Neural progenitor cell (in vitro differentiated cells): Measurements from ENCODE around the gene AMZ2. TPM values are rescaled to one million over a fixed set of nuclear protein-coding genes. Genes with fewer than 3 reads are reported as not detected.
"Not testable (repeated sequence)": the region's sequence is repeated elsewhere in the genome, so short reads cannot be mapped to it uniquely, and the experiment has no call there.

Experiments used
- DNase-seq: peaks from one replicate; pipeline ENCODE4 v3.0.0-alpha.2; 2016; ENCODE audit warnings: low spot score
- H2AFZ ChIP-seq: fragments of 200-600 bp; sonication (generic); replicated peaks from 2 replicates; pipeline ENCODE4 v1.6.1; 2016; ENCODE audit warnings: antibody characterized with exemption
- H3F3A ChIP-seq: fragments of 200-600 bp; sonication (generic); 2 replicates; pipeline ENCODE4 v1.6.1; 2016; ENCODE audit warnings: antibody characterized with exemption, low read depth
- H3K27ac ChIP-seq: fragments of 200-600 bp; sonication (generic); 2 replicates; pipeline ENCODE4 v1.5.1; 2016; ENCODE audit warnings: mild to moderate bottlenecking
- H3K27me3 ChIP-seq: fragments of 200-600 bp; sonication (generic); 2 replicates; pipeline ENCODE4 v1.6.1; 2016; ENCODE audit warnings: mild to moderate bottlenecking, moderate library complexity
- H3K36me3 ChIP-seq: fragments of 200-600 bp; sonication (generic); 2 replicates; pipeline ENCODE4 v1.5.1; 2016
- H3K4me1 ChIP-seq: fragments of 200-600 bp; sonication (generic); 2 replicates; pipeline ENCODE4 v1.6.1; 2016; ENCODE audit warnings: mixed run types
- H3K4me2 ChIP-seq: fragments of 200-600 bp; sonication (generic); 2 replicates; pipeline ENCODE4 v1.6.1; 2016
- H3K4me3 ChIP-seq: fragments of 200-600 bp; sonication (generic); 2 replicates; pipeline ENCODE4 v1.5.1; 2016
- H3K79me2 ChIP-seq: fragments of 200-600 bp; sonication (generic); 2 replicates; pipeline ENCODE4 v1.6.1; 2016; ENCODE audit warnings: low read depth
- H3K9ac ChIP-seq: fragments of 200-600 bp; sonication (generic); 2 replicates; pipeline ENCODE4 v1.6.1; 2016
- H3K9me3 ChIP-seq: fragments of 200-600 bp; sonication (generic); 2 replicates; pipeline ENCODE4 v1.5.1; 2016; ENCODE audit warnings: low read depth
- H4K20me1 ChIP-seq: fragments of 200-600 bp; sonication (generic); 2 replicates; pipeline ENCODE4 v1.6.1; 2016; ENCODE audit warnings: low read depth
- H3K27ac Mint-ChIP-seq: 3 replicates; pipeline ENCODE4 v1.8.0; 2021; ENCODE audit warnings: mixed read lengths
- H3K27me3 Mint-ChIP-seq: 2 replicates; pipeline ENCODE4 v1.8.0; 2022; ENCODE audit warnings: low read depth, mild to moderate bottlenecking, inconsistent platforms, moderate library complexity, mixed read lengths; ENCODE audit not compliant: insufficient read depth
- H3K36me3 Mint-ChIP-seq: 3 replicates; pipeline ENCODE4 v1.8.0; 2021; ENCODE audit warnings: mixed read lengths
- H3K4me1 Mint-ChIP-seq: 3 replicates; pipeline ENCODE4 v1.8.0; 2021; ENCODE audit warnings: mixed read lengths
- H3K4me3 Mint-ChIP-seq: 3 replicates; pipeline ENCODE4 v1.8.0; 2021; ENCODE audit warnings: mild to moderate bottlenecking, moderate library complexity, mixed read lengths
- H3K9me3 Mint-ChIP-seq: 3 replicates; pipeline ENCODE4 v1.8.0; 2020; ENCODE audit warnings: mixed read lengths
- EZH2 ChIP-seq: fragments of 200-600 bp; sonication (generic); IDR thresholded peaks from 2 replicates; pipeline ENCODE4 v1.6.1; 2017; ENCODE audit warnings: antibody characterized with exemption, mild to moderate bottlenecking, moderate library complexity
- EZH2phosphoT487 ChIP-seq: fragments of 200-600 bp; sonication (generic); IDR thresholded peaks from 2 replicates; pipeline ENCODE4 v1.6.1; 2017; ENCODE audit warnings: antibody characterized with exemption
- total RNA-seq: library from RNA; depleted of rRNA; stranded (reverse); fragments of >200 nt; gene quantifications from 2 replicates; pipeline ENCODE4 v1.2.3, GENCODE V29; 2015; ENCODE audit warnings: low replicate concordance
- TF ChIP-seq, protein P1 (sequence below): fragments of 200-600 bp; sonication (generic); IDR thresholded peaks from 2 replicates; pipeline ENCODE4 v1.5.1; 2017; ENCODE audit warnings: antibody characterized with exemption, mild to moderate bottlenecking

AMZ2 gene
- total RNA-seq, 1 donor from 2014 or later, result 150 TPM

DNA sequence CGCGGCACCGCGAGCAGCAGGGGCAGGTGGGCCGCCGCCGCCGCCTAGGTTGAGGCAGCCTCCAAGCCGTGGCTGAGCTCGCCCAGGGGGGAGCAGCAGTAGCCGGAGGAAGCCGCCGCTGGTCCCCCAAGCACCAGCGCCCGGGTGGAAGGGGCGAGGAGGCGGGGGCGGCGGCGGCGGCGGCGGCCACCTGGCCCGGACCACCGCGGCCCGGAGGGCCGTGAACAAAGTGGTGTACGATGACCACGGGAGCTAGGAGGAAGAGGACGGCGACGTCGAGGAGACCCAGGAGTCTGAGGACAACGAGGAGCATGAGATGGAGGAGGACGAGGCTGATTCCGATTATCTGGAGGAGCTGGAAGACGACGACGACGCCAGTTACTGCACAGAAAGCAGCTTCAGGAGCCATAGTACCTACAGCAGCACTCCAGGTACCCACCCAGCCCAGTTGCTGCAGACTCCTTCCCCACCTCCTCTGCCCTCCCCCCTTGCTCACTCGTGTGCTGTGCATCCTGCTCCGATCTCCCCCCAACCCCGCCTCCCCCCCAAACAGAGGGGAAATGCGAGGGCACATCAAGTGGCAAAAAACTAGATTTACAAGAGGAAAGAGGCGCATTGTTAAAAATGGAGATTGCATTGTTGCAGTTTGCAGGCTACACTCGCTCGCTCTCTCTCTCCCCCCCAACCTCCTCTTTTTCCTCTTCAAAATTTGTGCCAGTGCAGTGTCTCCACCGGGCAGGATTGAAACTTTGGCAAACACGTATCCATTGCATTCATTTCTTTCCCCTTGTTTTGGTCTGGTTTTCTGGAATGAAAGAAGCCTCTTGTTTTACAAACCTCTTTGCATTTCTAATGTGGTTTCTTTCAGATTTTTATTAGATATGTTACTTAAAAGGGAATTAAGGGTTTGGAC, 41.8 kb upstream of the AMZ2 start:
- peaks cover 14% of the 10 kb centered on the region for H3K79me2 ChIP-seq
- peak overlapping the region; percentile 93 for H3K4me3 Mint-ChIP-seq
- peak overlapping the region; percentile 99 for H3K4me2 ChIP-seq
- TF ChIP-seq, protein P1, sequence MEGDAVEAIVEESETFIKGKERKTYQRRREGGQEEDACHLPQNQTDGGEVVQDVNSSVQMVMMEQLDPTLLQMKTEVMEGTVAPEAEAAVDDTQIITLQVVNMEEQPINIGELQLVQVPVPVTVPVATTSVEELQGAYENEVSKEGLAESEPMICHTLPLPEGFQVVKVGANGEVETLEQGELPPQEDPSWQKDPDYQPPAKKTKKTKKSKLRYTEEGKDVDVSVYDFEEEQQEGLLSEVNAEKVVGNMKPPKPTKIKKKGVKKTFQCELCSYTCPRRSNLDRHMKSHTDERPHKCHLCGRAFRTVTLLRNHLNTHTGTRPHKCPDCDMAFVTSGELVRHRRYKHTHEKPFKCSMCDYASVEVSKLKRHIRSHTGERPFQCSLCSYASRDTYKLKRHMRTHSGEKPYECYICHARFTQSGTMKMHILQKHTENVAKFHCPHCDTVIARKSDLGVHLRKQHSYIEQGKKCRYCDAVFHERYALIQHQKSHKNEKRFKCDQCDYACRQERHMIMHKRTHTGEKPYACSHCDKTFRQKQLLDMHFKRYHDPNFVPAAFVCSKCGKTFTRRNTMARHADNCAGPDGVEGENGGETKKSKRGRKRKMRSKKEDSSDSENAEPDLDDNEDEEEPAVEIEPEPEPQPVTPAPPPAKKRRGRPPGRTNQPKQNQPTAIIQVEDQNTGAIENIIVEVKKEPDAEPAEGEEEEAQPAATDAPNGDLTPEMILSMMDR, result no peak
- no peak for TF ChIP-seq EZH2
- no peaks in the 10 kb centered on the region for H3K9me3 Mint-ChIP-seq
- DNase-seq, result peak; percentile 18
- H3K27ac ChIP-seq, result peak overlapping the region; percentile 0
- peaks cover 15% of the 10 kb centered on the region for H3K4me1 Mint-ChIP-seq
- H3K9ac ChIP-seq, result peak overlapping the region; percentile 19
- no peaks in the 10 kb centered on the region for H3K4me1 ChIP-seq
- H3K36me3 Mint-ChIP-seq, result peaks cover 15% of the 10 kb centered on the region
- peaks cover 5% of the 10 kb centered on the region for H3K36me3 ChIP-seq
- H3F3A ChIP-seq, result no peaks in the 10 kb centered on the region
- H2AFZ ChIP-seq, result peak overlapping the region; percentile 66
- H3K9me3 ChIP-seq, result no peaks in the 10 kb centered on the region
- H3K4me3 ChIP-seq, result peak overlapping the region; percentile 90
- peak overlapping the region; percentile 94 for H3K27ac Mint-ChIP-seq
- H3K27me3 Mint-ChIP-seq, result peaks cover 27% of the 10 kb centered on the region
- no peaks in the 10 kb centered on the region for H4K20me1 ChIP-seq
- H3K27me3 ChIP-seq, result peaks cover 41% of the 10 kb centered on the region

DNA sequence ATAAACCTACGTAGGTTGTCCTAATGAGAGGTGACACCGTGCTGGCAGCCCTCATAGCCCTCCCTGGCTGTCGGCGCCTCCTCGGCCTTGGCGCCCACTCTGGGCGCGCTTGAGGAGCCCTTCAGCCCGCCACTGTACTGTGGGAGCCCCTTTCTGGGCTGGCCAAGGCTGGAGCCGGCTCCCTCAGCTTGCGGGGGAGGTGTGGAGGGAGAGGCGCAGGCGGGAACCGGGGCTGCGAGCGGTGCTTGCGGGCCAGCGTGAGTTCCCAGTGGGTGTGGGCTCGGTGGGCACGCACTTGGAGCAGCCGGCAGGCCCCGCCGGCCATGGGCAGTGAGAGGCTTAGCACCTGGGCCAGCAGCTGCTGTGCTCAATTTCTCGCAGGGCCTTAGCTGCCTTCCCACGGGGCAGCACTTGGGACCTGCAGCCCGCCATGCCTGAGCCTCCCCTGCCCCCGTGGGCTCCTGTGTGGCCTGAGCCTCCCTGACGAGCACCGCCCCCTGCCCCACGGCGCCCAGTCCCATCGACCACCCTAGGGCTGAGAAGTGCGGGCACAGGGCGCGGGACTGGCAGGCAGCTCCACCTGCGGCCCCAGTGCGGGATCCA, 40.1 kb upstream of the AMZ2 start:
- peaks cover 5% of the 10 kb centered on the region for H3K36me3 ChIP-seq
- H2AFZ ChIP-seq, result no peak overlapping the region
- no peaks in the 10 kb centered on the region for H3K9me3 Mint-ChIP-seq
- no peak for TF ChIP-seq EZH2
- TF ChIP-seq, protein P1, result no peak
- TF ChIP-seq EZH2phosphoT487, result no peak
- H3K4me1 ChIP-seq, result no peaks in the 10 kb centered on the region
- H4K20me1 ChIP-seq, result no peaks in the 10 kb centered on the region
- no peaks in the 10 kb centered on the region for H3K9me3 ChIP-seq
- H3K79me2 ChIP-seq, result peaks cover 14% of the 10 kb centered on the region
- no peak for DNase-seq
- no peak overlapping the region for H3K27ac ChIP-seq
- peaks cover 15% of the 10 kb centered on the region for H3K4me1 Mint-ChIP-seq
- H3K4me2 ChIP-seq, result peak overlapping the region; percentile 99
- peaks cover 24% of the 10 kb centered on the region for H3K27me3 ChIP-seq
- H3K4me3 Mint-ChIP-seq, result no peak overlapping the region
- H3F3A ChIP-seq, result no peaks in the 10 kb centered on the region
- H3K4me3 ChIP-seq, result no peak overlapping the region
- peaks cover 18% of the 10 kb centered on the region for H3K36me3 Mint-ChIP-seq
- no peak overlapping the region for H3K27ac Mint-ChIP-seq
- no peak overlapping the region for H3K9ac ChIP-seq
- H3K27me3 Mint-ChIP-seq, result peaks cover 14% of the 10 kb centered on the region

DNA sequence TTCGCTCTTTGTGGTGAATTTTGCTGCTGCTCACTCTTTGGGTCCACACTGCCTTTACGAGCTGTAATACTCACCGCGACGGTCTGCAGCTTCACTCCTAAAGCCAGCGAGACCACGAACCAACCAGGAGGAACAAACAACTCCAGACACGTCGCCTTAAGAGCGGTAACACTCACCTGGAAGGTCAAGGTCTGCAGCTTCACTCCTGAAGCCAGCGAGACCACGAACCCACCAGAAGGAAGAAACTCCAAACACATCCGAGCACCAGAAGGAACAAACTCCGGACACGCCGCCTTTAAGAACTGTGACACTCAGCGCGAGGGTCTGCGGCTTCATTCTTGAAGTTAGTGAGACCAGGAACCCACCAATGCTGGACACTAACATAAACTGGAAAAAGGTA, 39.2 kb upstream of the AMZ2 start:
- not testable (repeated sequence) for H3K9me3 ChIP-seq, H2AFZ ChIP-seq, H3K27me3 Mint-ChIP-seq, H3K4me3 ChIP-seq, H3F3A ChIP-seq, DNase-seq, H3K4me3 Mint-ChIP-seq, H3K36me3 ChIP-seq, H3K4me1 ChIP-seq, H3K9me3 Mint-ChIP-seq, H3K4me2 ChIP-seq, H4K20me1 ChIP-seq, H3K27ac Mint-ChIP-seq, H3K9ac ChIP-seq, H3K27ac ChIP-seq
- Mint-ChIP-seq H3K4me1 (peaks cover 15% of the 10 kb centered on the region), H3K36me3 (peaks cover 21% of the 10 kb centered on the region)
- Histone ChIP-seq H3K79me2 (peaks cover 20% of the 10 kb centered on the region), H3K27me3 (peaks cover 15% of the 10 kb centered on the region)

DNA sequence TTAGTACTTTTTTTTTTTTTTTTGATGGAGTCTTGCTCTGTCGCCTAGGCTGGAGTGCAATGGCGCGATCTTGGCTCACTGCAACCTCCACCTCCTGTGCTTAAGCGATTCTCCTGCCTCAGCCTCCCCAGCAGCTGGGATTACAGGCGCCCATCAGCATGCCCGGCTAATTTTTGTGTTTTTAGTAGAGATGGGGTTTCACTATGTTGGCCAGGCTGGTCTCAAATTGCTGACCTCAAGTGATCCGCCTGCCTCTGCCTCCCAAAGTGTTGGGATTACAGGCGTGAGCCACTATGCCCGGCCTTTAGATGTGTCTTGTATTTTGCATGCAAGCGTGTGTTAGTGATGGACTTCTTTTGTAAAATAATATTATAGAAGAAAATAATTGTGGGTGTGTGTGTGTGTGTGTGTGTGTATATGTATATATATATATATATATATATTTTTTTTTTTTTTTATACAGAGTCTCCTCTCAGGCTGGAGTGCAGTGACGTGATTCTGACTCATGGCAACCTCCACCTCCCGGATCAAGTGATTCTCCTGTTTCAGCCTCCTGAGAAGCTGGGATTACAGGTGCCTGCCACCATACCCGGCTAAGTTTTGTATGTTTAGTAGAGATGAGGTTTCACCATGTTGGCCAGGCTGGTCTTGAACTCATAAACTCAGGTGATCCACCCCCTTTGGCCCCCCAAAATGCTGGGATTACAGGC, 38.5 kb upstream of the AMZ2 start:
- H3K27ac ChIP-seq, H3K27ac Mint-ChIP-seq, DNase-seq, H3K9me3 ChIP-seq, H2AFZ ChIP-seq, H4K20me1 ChIP-seq, H3K4me3 ChIP-seq, H3K4me1 ChIP-seq, H3F3A ChIP-seq, H3K9ac ChIP-seq, H3K4me3 Mint-ChIP-seq, H3K27me3 ChIP-seq, H3K9me3 Mint-ChIP-seq, H3K36me3 ChIP-seq, H3K4me2 ChIP-seq, H3K27me3 Mint-ChIP-seq: not testable (repeated sequence)
- H3K79me2 ChIP-seq, result peaks cover 20% of the 10 kb centered on the region
- H3K36me3 Mint-ChIP-seq, result peaks cover 21% of the 10 kb centered on the region
- H3K4me1 Mint-ChIP-seq, result peaks cover 15% of the 10 kb centered on the region
